Central memory CD8-positive, alpha-beta T cell (primary cell): ENCODE measurements around the gene SMIM30.
A peak's percentile ranks its signal among the peaks of the same experiment; 100 is the strongest.
"Not testable (repeated sequence)": the region's sequence is repeated elsewhere in the genome, so short reads cannot be mapped to it uniquely, and the experiment has no call there.

Experiments used
- ATAC-seq: fragments of 150-1000 bp; cut with Tn5 transposase; replicated peaks from 2 replicates; pipeline ENCODE4 v1.10.0; 2022; ENCODE audit warnings: mild to moderate bottlenecking, moderate FRiP score, moderate number of reproducible peaks; ENCODE audit not compliant: poor library complexity, severe bottlenecking; ENCODE audit errors: extremely low read depth
- DNase-seq, 2 donors: peaks; one replicate each; pipeline ENCODE4 v3.0.0; 2021; ENCODE audit warnings: low spot score in 2 of 2
- H3K27ac Mint-ChIP-seq: one replicate; pipeline ENCODE4 v1.8.0; 2022; ENCODE audit warnings: low read depth, mild to moderate bottlenecking, moderate library complexity, mixed read lengths
- H3K27me3 Mint-ChIP-seq: one replicate; pipeline ENCODE4 v1.8.0; 2022; ENCODE audit warnings: mixed read lengths
- H3K36me3 Mint-ChIP-seq: one replicate; pipeline ENCODE4 v1.8.0; 2022; ENCODE audit warnings: mild to moderate bottlenecking, moderate library complexity, mixed read lengths; ENCODE audit not compliant: insufficient read depth
- H3K4me1 Mint-ChIP-seq: one replicate; pipeline ENCODE4 v1.8.0; 2022; ENCODE audit warnings: mixed read lengths
- H3K4me3 Mint-ChIP-seq: one replicate; pipeline ENCODE4 v1.8.0; 2022; ENCODE audit warnings: mild to moderate bottlenecking, moderate library complexity, mixed read lengths
- H3K9me3 Mint-ChIP-seq: one replicate; pipeline ENCODE4 v1.8.0; 2022; ENCODE audit warnings: mixed read lengths

Gene SMIM30

DNA sequence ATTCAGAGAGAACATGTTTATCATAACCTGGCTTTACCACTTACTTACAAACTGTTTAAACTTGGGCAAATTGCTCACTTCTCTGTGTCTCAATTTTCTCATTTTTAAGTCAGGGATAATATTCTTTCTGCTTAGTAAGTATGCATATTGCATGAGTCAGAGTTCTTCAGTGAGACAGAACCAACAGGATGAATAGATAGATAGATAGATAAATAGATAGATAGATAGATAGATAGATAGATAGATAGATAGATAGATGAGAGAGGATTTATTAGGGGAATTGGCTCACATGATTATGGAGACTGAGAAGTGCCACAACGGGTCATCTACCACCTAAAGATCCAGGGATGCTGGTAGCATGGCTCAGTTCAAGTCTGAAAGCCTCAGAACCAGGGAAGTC lies 15.7 kb upstream of the SMIM30 start:
- Mint-ChIP-seq H3K36me3 (peaks cover 2% of the 10 kb centered on the region), H3K27ac (no peak overlapping the region)
- no peak for ATAC-seq

DNA sequence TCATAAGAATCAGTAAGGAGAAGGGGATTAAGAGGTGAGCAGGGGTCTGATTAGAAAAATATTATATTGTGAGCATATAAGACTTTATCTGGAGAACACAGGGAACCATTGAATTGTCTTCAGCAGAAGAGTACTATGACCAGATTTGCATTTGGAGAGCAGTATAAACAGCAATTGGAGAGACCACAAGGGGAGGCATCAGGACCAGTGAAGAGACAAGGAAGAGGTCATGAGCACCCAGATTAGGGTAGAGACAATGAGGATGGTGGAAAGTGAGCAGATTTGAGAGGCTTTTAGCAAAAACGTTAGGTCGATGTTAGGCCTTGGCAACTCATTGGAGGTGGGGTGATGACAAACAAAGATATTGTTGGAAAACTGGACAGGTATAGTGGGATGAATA lies 13.0 kb upstream of the SMIM30 start:
- H3K36me3 Mint-ChIP-seq = no peaks in the 10 kb centered on the region
- H3K27me3 Mint-ChIP-seq = peaks cover 12% of the 10 kb centered on the region
- no peaks in the 10 kb centered on the region for H3K9me3 Mint-ChIP-seq
- no peaks in the 10 kb centered on the region for H3K4me1 Mint-ChIP-seq
- H3K27ac Mint-ChIP-seq = no peak overlapping the region
- no peak overlapping the region for H3K4me3 Mint-ChIP-seq
- no peak for DNase-seq
- ATAC-seq = no peak

More for the DNA sequence above, 15.7 kb upstream of the SMIM30 start:
- Mint-ChIP-seq H3K4me3 (no peak overlapping the region), H3K4me1 (no peaks in the 10 kb centered on the region), H3K27me3 (peaks cover 12% of the 10 kb centered on the region), H3K9me3 (no peaks in the 10 kb centered on the region)
- DNase-seq = no peak

DNA sequence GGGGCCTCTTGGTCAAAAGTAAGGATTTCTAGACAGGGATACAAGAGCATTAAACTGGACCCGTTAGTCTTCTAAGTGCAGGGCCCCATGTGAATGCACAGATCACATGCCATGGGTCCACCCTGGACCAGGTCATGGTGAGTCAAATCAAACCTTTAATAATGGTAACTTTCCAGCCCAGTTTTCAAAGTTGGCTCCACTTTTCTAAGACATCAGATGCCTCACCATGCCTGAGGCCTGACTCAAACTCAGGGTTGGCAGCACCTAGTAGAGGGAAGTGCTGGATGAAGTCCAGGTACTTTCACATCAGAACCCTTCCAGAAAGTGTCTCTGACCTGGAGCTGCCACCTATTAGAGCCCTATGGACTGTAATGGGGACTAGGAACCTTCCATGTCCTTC lies 9.7 kb upstream of the SMIM30 start:
- H3K36me3 Mint-ChIP-seq = no peaks in the 10 kb centered on the region
- DNase-seq (no peak), ATAC-seq (no peak)
- no peak overlapping the region for H3K27ac Mint-ChIP-seq
- no peaks in the 10 kb centered on the region for H3K4me1 Mint-ChIP-seq
- H3K4me3 Mint-ChIP-seq = no peak overlapping the region
- no peaks in the 10 kb centered on the region for H3K9me3 Mint-ChIP-seq
- no peaks in the 10 kb centered on the region for H3K27me3 Mint-ChIP-seq

DNA sequence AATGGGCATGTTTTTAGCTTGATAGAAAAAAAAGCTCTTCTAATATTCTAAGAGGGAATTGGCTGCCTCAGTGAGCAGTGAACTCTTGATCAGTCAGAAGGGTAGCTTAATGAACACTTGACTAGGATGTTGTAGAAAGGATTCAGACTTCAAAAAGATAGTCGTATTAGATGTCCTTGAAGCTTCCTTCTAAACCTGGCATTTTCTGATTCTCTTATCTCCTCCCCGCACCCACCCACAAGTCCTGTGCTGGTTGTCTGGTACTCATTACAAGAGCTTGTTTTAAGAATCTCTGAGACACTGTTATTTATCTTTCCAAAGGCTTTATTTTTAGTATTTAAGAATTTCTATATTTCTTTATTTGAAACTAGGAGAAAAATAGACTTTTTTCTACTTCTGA lies 7.4 kb upstream of the SMIM30 start:
- no peaks in the 10 kb centered on the region for H3K36me3 Mint-ChIP-seq
- no peaks in the 10 kb centered on the region for H3K9me3 Mint-ChIP-seq
- H3K4me1 Mint-ChIP-seq = no peaks in the 10 kb centered on the region
- ATAC-seq = no peak
- H3K27me3 Mint-ChIP-seq = no peaks in the 10 kb centered on the region
- H3K4me3 Mint-ChIP-seq = no peak overlapping the region
- no peak overlapping the region for H3K27ac Mint-ChIP-seq
- no peak for DNase-seq

DNA sequence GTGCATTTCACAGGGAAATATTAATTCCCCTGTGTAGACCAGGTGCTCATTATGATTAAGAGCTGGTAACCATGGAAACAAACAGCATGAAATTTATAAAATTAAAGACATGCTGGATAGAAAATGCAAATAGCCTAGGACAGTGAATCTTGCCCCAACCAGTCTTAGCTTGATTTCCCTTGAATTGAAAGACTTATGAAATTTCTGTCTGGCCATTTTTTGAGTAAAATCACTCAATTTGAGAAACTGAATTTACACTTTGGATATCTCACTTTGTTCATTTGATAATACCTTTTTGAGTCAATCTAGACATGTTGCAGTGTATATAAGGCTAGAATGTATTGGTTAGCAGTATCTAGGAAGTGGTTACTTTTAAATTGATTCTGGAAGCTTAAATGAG lies 4.4 kb upstream of the SMIM30 start:
- Mint-ChIP-seq H3K4me3 (no peak overlapping the region), H3K27ac (no peak overlapping the region), H3K27me3 (no peaks in the 10 kb centered on the region), H3K9me3 (no peaks in the 10 kb centered on the region), H3K4me1 (peaks cover 9% of the 10 kb centered on the region), H3K36me3 (peaks cover 4% of the 10 kb centered on the region)
- DNase-seq (no peak), ATAC-seq (no peak)

DNA sequence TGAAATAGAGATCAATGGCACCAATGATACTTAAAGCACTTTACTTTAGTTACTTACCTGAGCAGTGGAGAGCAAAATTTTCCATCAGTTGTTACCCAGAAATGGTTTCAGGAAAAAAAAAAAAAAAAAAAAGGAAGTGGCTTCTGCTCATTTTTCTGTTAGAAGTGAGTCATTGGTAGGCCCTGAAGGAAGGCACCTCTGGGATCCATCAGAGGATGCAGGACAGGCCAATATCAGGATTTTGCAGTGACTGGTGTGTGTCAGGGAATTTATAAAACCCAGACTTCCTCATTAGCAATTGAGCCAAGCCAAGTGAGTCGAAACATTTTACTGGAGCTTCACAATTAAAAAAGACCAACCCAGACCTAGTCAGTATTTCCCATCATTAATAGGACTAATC lies 2.3 kb upstream of the SMIM30 start:
- Mint-ChIP-seq H3K4me1 (peaks cover 13% of the 10 kb centered on the region), H3K27me3 (no peaks in the 10 kb centered on the region), H3K36me3 (peaks cover 6% of the 10 kb centered on the region), H3K4me3 (no peak overlapping the region), H3K27ac (no peak overlapping the region), H3K9me3 (no peaks in the 10 kb centered on the region)
- ATAC-seq = no peak
- DNase-seq = no peak

DNA sequence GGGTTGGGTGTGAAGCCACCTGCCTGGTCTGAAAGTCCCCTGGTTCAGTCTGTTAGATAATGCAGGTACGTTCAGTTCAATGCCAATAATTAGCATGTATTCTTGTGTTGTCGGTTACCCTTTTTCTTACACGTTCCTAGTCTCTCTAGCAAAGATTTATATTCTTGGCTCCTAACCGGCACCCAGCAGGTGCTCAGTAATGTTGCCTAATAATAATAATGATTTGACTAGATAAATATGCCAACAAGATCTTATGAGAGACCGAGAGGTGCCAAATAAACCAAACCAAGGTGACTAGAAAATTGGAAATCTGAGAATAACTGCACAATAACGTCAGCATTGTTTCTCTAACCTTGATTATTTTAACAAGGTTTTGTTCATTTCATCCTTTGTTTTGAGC lies 1.1 kb upstream of the SMIM30 start:
- Mint-ChIP-seq H3K27me3 (no peaks in the 10 kb centered on the region), H3K9me3 (no peaks in the 10 kb centered on the region), H3K27ac (peak overlapping the region; percentile 86), H3K4me3 (peak overlapping the region; percentile 86), H3K36me3 (peaks cover 6% of the 10 kb centered on the region), H3K4me1 (peaks cover 13% of the 10 kb centered on the region)
- ATAC-seq = no peak
- DNase-seq = no peak

DNA sequence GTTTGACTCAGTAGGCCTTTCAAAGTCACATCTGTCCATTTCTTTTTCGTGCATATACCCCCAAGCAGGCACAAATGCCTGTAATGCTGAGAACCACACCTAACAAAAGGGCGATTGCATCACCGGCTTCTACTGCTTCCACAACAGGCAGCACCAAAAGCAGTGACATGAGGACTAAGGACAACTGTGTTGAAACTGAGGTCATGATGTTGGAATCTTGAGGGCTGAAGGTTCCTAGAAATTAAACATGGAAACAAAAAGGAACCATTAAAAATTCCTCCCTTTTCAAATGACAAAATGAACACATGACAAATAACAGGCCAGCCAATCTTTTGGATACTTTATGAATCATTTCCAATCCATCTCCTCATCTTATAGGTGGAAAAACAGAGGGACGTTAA lies 980 bp downstream of the SMIM30 start:
- H3K27ac Mint-ChIP-seq, H3K27me3 Mint-ChIP-seq, DNase-seq, H3K36me3 Mint-ChIP-seq, ATAC-seq, H3K9me3 Mint-ChIP-seq: not testable (repeated sequence)
- Mint-ChIP-seq H3K4me3 (peak overlapping the region; percentile 86), H3K4me1 (peaks cover 13% of the 10 kb centered on the region)

DNA sequence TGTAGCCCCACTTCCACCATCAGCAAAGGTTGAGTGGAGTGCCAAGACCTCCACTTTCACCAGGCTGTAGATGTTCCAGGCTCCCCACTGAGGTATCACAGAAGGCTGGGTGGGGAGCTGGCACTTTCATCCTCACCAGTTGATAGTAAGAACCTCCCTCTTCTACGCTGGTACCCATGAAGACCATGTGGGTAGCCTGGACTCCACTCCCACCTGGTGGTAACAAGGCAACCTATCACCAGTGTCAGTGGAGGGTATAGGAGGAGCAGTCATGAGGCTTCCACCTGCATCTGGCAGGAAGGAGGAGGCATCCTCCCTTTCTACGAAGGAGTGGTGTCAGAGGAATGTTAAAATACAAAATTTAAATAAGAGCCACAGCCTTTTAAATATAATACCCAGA lies 4.4 kb downstream of the SMIM30 start:
- peaks cover 13% of the 10 kb centered on the region for H3K4me1 Mint-ChIP-seq
- H3K4me3 Mint-ChIP-seq = no peak overlapping the region
- ATAC-seq (no peak), DNase-seq (no peak)
- H3K9me3 Mint-ChIP-seq = no peaks in the 10 kb centered on the region
- H3K36me3 Mint-ChIP-seq = peaks cover 7% of the 10 kb centered on the region
- no peaks in the 10 kb centered on the region for H3K27me3 Mint-ChIP-seq
- no peak overlapping the region for H3K27ac Mint-ChIP-seq

DNA sequence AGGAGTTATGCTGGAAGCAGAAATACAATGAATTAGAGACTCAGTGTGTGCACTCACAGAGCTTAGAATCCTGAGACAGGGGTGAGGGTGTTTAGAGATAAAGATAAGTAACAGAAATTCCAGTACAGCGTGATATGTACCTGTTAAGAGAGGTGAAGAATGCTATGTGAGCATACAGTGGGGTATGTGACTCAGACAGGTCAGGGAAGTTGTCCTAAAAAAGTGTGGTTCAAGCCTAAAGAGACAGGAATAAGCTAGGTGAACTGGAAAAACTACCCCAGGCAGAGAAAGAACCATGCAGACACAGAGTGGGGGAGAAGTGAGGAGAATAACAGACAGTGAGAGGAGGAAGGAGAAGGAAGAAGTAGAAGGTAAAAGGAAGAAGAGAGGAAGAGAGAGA lies 8.6 kb downstream of the SMIM30 start:
- Mint-ChIP-seq H3K27me3 (no peaks in the 10 kb centered on the region), H3K9me3 (no peaks in the 10 kb centered on the region), H3K27ac (no peak overlapping the region), H3K36me3 (peaks cover 1% of the 10 kb centered on the region), H3K4me1 (no peaks in the 10 kb centered on the region), H3K4me3 (no peak overlapping the region)
- DNase-seq = no peak
- no peak for ATAC-seq

DNA sequence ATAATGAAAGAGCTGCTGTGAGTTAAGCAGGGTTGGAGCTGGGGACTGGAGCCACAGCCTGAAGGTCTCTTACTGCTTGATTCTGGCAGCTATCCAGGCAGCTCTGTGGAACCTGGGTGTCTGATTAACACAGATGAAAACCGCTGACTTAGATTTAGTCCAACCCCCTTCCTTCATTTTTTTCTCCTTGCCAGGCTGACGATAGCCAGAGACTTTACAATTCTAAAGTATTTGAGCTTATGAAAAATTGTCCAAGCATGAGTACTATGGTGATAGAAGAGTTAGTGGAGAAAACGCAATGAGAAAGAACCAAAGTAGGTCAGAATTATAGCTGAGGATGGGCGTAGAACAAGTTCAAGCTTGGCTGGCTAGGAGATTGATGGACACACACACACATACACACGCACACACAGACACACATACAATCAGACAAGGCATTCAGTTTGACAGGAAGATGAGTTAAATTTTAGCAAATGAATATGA lies 18.2 kb downstream of the SMIM30 start:
- Mint-ChIP-seq H3K4me1 (no peaks in the 10 kb centered on the region), H3K27me3 (peaks cover 48% of the 10 kb centered on the region), H3K9me3 (no peaks in the 10 kb centered on the region), H3K4me3 (no peak overlapping the region), H3K27ac (no peak overlapping the region), H3K36me3 (no peaks in the 10 kb centered on the region)
- DNase-seq (no peak), ATAC-seq (no peak)

DNA sequence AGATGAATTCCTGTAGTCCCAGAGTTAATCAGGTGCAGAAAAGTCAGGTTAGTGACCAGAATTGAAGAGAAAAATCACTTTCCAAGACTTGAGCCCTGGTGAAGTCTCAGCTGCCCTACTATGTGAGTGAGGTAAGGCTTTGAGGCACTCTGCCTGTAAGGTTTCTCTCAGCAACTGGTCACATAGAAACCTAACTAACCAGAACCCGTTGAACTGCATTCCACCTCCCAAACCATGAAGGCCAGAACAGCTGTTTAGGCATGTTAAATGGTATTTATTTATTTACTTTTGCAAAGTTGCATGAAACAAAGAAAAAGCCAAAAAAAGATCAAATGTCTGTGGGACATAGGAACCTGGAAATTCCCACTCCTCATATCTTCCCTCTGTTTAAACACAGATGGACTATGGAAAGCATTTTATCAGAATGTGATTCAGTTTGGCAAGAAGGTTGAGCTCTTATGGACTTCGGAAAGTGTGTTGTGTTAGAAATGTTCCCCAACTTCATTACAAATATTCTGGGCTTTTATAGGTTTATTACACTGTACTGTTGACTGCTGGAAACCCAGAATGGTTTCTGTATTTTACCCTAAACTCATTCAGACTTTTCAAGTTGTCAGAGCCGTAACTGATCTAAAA lies 19.0 kb downstream of the SMIM30 start:
- Mint-ChIP-seq H3K4me1 (no peaks in the 10 kb centered on the region), H3K27ac (no peak overlapping the region), H3K9me3 (no peaks in the 10 kb centered on the region), H3K36me3 (no peaks in the 10 kb centered on the region), H3K27me3 (peaks cover 53% of the 10 kb centered on the region), H3K4me3 (no peak overlapping the region)
- DNase-seq (no peak), ATAC-seq (no peak)

DNA sequence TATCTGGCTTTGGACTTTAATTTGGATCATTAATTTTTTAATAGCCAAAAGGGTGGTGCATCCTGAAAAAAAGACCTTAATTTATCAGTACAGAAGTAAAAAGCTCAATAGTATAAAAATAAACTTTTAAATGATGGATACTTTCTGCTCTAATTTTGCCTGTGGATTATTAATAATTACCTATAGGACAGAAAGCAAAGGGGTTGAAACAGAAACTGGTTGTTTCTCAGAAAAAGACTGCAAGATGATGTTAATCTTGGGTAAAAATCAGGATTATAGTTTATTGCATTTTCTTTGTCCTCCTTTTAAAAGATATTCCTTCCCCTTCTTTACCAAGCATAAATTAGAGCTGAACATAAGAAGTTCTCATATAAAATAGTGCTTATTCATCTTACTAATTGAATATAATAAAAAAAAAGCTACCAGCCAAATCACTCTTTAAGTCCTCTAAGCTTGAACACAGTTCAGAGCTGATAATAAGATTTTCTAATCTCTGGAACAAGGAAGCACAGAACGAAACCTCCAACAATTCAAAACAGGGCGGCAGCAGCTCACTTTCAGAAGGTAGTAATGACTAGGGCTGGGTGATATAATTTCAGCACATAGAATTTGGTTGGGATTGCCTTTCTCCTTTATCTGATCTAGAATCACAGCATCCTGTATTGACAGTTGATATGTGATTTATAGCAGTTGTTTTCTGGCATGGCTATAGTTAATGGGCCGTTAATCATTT lies 23.7 kb downstream of the SMIM30 start:
- Mint-ChIP-seq H3K36me3 (no peaks in the 10 kb centered on the region), H3K4me1 (no peaks in the 10 kb centered on the region)
- no peak for ATAC-seq

More for the DNA sequence above, 23.7 kb downstream of the SMIM30 start:
- Mint-ChIP-seq H3K9me3 (no peaks in the 10 kb centered on the region), H3K27me3 (peaks cover 48% of the 10 kb centered on the region), H3K27ac (no peak overlapping the region), H3K4me3 (no peak overlapping the region)
- DNase-seq = no peak
